SK-N-SH (cell line): ENCODE measurements around the gene RBM4B. TPM values are rescaled to one million over a fixed set of nuclear protein-coding genes. Genes with fewer than 3 reads are reported as not detected.

Experiments used
- CTCF ChIA-PET: fragments of 300-600, 350-600 bp; formaldehyde crosslinking; extraction: SDS; loops from one replicate; lab custom pipeline; 2021; lab: Yijun Ruan, JAX
- POLR2A ChIA-PET: fragments of 350-600 bp; sonication (Branson Sonifier 250); formaldehyde crosslinking; extraction: SDS; loops from one replicate; lab custom pipeline; 2020; ENCODE audit warnings: antibody characterized with exemption, inconsistent platforms; lab: Yijun Ruan, JAX
- DNase-seq: peaks from one replicate; pipeline ENCODE4 v3.0.0; 2012
- H2AFZ ChIP-seq: fragments of 200-600 bp; sonication (generic); 2 replicates; pipeline ENCODE4 v1.8.1; 2016; ENCODE audit warnings: antibody characterized with exemption, mild to moderate bottlenecking, low read depth
- H3F3A ChIP-seq: fragments of 200-600 bp; sonication (generic); replicated peaks from 2 replicates; pipeline ENCODE3; 2016; ENCODE audit warnings: antibody characterized with exemption, mild to moderate bottlenecking; ENCODE audit not compliant: insufficient read depth
- H3K27ac ChIP-seq, 2 experiments: fragments of 200-500 bp in 1 of 2; fragments of 200-600 bp in 1 of 2; sonication (Bioruptor generic) in 1 of 2; sonication (generic), shearing (Covaris generic) in 1 of 2; 2 replicates each; pipeline versions ENCODE4 v1.5.1 to v1.6.1; 2014 to 2016; ENCODE audit warnings: low read depth in 2 of 2, inconsistent platforms in 1 of 2, low read length in 1 of 2, mild to moderate bottlenecking in 1 of 2, mixed read lengths in 1 of 2
- H3K27me3 ChIP-seq: fragments of 200-600 bp; sonication (generic), shearing (Covaris generic); 2 replicates; pipeline ENCODE4 v1.6.1; 2016; ENCODE audit warnings: mixed run types; ENCODE audit not compliant: insufficient read depth
- H3K36me3 ChIP-seq, 2 experiments: fragments of 200-500 bp in 1 of 2; fragments of 200-600 bp in 1 of 2; sonication (Bioruptor generic) in 1 of 2; sonication (generic) in 1 of 2; replicated peaks in 1 of 2; 2 replicates each; pipeline versions ENCODE3 to v1.5.1; 2014 to 2016; ENCODE audit warnings: low read length in 1 of 2, mild to moderate bottlenecking in 1 of 2; ENCODE audit not compliant: insufficient read depth in 2 of 2, control insufficient read depth in 1 of 2
- H3K4me1 ChIP-seq, 2 experiments: fragments of 200-500 bp in 1 of 2; fragments of 200-600 bp in 1 of 2; sonication (Bioruptor generic) in 1 of 2; sonication (generic), shearing (Covaris generic) in 1 of 2; 2 replicates each; pipeline versions ENCODE4 v1.5.1 to v1.6.1; 2014 to 2016; ENCODE audit warnings: low read depth in 1 of 2, low read length in 1 of 2, mixed run types in 1 of 2; ENCODE audit not compliant: insufficient read depth in 2 of 2, control insufficient read depth in 1 of 2
- H3K4me2 ChIP-seq: fragments of 200-600 bp; sonication (generic), shearing (Covaris generic); 2 replicates; pipeline ENCODE4 v1.6.1; 2017; ENCODE audit warnings: mixed run types
- H3K4me3 ChIP-seq, 2 experiments: fragments of 200-500 bp in 1 of 2; fragments of 200-600 bp in 1 of 2; sonication (Bioruptor generic) in 1 of 2; sonication (generic), shearing (Covaris generic) in 1 of 2; 2 replicates each; pipeline versions ENCODE4 v1.5.1 to v1.8.1; 2014 to 2016; ENCODE audit warnings: low read depth in 2 of 2, inconsistent platforms in 1 of 2, low read length in 1 of 2, mild to moderate bottlenecking in 1 of 2, mixed read lengths in 1 of 2, moderate library complexity in 1 of 2
- H3K79me2 ChIP-seq: fragments of 200-600 bp; sonication (generic); 2 replicates; pipeline ENCODE4 v1.8.1; 2017; ENCODE audit warnings: mild to moderate bottlenecking; ENCODE audit not compliant: insufficient read depth
- H3K9ac ChIP-seq: fragments of 200-600 bp; sonication (generic); 2 replicates; pipeline ENCODE4 v1.6.1; 2017; ENCODE audit warnings: mixed run types
- H3K9me2 ChIP-seq: fragments of 200-600 bp; sonication (generic); 2 replicates; pipeline ENCODE4 v1.6.1; 2017; ENCODE audit warnings: mixed run types
- H3K9me3 ChIP-seq: fragments of 200-600 bp; sonication (generic); 2 replicates; pipeline ENCODE4 v1.6.1; 2017; ENCODE audit warnings: mixed run types, mild to moderate bottlenecking, moderate library complexity
- H4K20me1 ChIP-seq: fragments of 200-600 bp; sonication (generic); 2 replicates; pipeline ENCODE4 v1.6.1; 2017; ENCODE audit warnings: mild to moderate bottlenecking, mixed run types; ENCODE audit not compliant: insufficient read depth
- CHD2 ChIP-seq: fragments of 150-350 bp; IDR thresholded peaks from 2 replicates; pipeline ENCODE4 v1.6.1; 2018; ENCODE audit warnings: low read length; ENCODE audit not compliant: partially characterized antibody
- EP300 ChIP-seq, 2 experiments: IDR thresholded peaks; 2 replicates each; pipeline versions ENCODE4 v1.4.0 to v1.6.1; 2012; ENCODE audit warnings: borderline replicate concordance in 1 of 2, low read depth in 1 of 2, low read length in 1 of 2
- EZH2phosphoT487 ChIP-seq: fragments of 200-600 bp; sonication (generic); IDR thresholded peaks from 2 replicates; pipeline ENCODE4 v1.6.1; 2017; ENCODE audit warnings: low read depth, mixed run types, mild to moderate bottlenecking, antibody characterized with exemption, moderate library complexity, borderline replicate concordance
- GABPA ChIP-seq: IDR thresholded peaks from 2 replicates; pipeline ENCODE4 v1.4.0; 2012; ENCODE audit warnings: low read depth, mild to moderate bottlenecking
- JUND ChIP-seq: IDR thresholded peaks from 2 replicates; pipeline ENCODE4 v1.4.0; 2012
- MEF2A ChIP-seq: IDR thresholded peaks from 2 replicates; pipeline ENCODE4 v1.4.0; 2012; ENCODE audit warnings: low read depth, borderline replicate concordance
- MXI1 ChIP-seq: IDR thresholded peaks from 2 replicates; pipeline ENCODE4 v1.6.1; 2012; ENCODE audit warnings: mild to moderate bottlenecking, low read depth, low read length, improper control_type of control experiment
- NFIC ChIP-seq: IDR thresholded peaks from 2 replicates; pipeline ENCODE4 v1.4.0; 2012; ENCODE audit warnings: borderline replicate concordance
- NRF1 ChIP-seq: IDR thresholded peaks from 2 replicates; pipeline ENCODE4 v1.6.1; 2012; ENCODE audit warnings: low read depth, mild to moderate bottlenecking, low read length
- POLR2AphosphoS5 ChIP-seq: IDR thresholded peaks from 2 replicates; pipeline ENCODE4 v1.6.1; 2012; ENCODE audit warnings: low read depth, low read length
- RAD21 ChIP-seq: IDR thresholded peaks from 2 replicates; pipeline ENCODE4 v1.6.1; 2012; ENCODE audit warnings: mild to moderate bottlenecking, low read length
- RFX5 ChIP-seq: IDR thresholded peaks from 2 replicates; pipeline ENCODE4 v1.6.1; 2012; ENCODE audit warnings: mild to moderate bottlenecking, improper control_type of control experiment, low read length
- RXRA ChIP-seq: IDR thresholded peaks from 2 replicates; pipeline ENCODE4 v1.4.0; 2012; ENCODE audit warnings: low read depth, mild to moderate bottlenecking, borderline replicate concordance
- SMC3 ChIP-seq: IDR thresholded peaks from 2 replicates; pipeline ENCODE4 v1.6.1; 2012; ENCODE audit warnings: low read depth, low read length, improper control_type of control experiment
- TAF1 ChIP-seq: IDR thresholded peaks from 2 replicates; pipeline ENCODE4 v1.6.1; 2012; ENCODE audit warnings: low read depth, mild to moderate bottlenecking, low read length, moderate library complexity, borderline replicate concordance
- TEAD4 ChIP-seq: IDR thresholded peaks from 2 replicates; pipeline ENCODE4 v1.4.0; 2012; ENCODE audit warnings: mild to moderate bottlenecking, borderline replicate concordance; ENCODE audit not compliant: insufficient read depth
- ZBTB33 ChIP-seq: IDR thresholded peaks from 2 replicates; pipeline ENCODE4 v1.4.0; 2012; ENCODE audit warnings: low read depth, borderline replicate concordance
- WGBS: methylation state at CpG from one replicate; pipeline ENCODE4 v1.1.6; 2017; ENCODE audit warnings: low lambda C conversion rate; 5-methylcytosine and 5-hydroxymethylcytosine counted together
- polyA plus RNA-seq, 3 experiments: library from polyadenylated mRNA; depleted of rRNA; stranded (reverse); fragments of >200 nt; gene quantifications; 2 replicates each; pipeline ENCODE4 v1.2.3, GENCODE V29; 2012
- TF ChIP-seq, protein P1 (sequence below): IDR thresholded peaks from 2 replicates; pipeline ENCODE4 v1.4.0; 2012; ENCODE audit warnings: low read depth, borderline replicate concordance

The RBM4B gene
- polyA plus RNA-seq, 1 of the 3 experiments (the other 2 are of a cell fraction): 31.1 TPM

- no peak for DNase-seq
- no peak overlapping the region for H3K4me2 ChIP-seq
- WGBS: 91% methylated on average over 4 of the region's 5 CpGs
- POLR2A ChIA-PET: interaction anchor here (0.5 kb wide), 1 partner anchor 78 kb away, joined by 3 read pairs; no protein-coding TSS in a partner anchor
- H3F3A ChIP-seq: no peaks in the 10 kb centered on the region
- no peaks in the 10 kb centered on the region for H3K79me2 ChIP-seq
- CTCF ChIA-PET: interaction anchor here (1.2 to 2.5 kb wide), 5 partner anchors 28 to 252 kb away, joined by 3 to 10 read pairs (median 3); partner anchors contain the start of gene RBM4B
- H4K20me1 ChIP-seq: no peaks in the 10 kb centered on the region
- H3K9ac ChIP-seq: no peak overlapping the region
- H3K27me3 ChIP-seq: no peaks in the 10 kb centered on the region
- no peaks in the 10 kb centered on the region for H3K9me3 ChIP-seq
- no peaks in the 10 kb centered on the region for H3K9me2 ChIP-seq
- TF ChIP-seq CHD2 (no peak), MEF2A (no peak), GABPA (no peak), EP300 (IDR thresholded peaks at IDR 0.05; ENCODE audit: borderline replicate concordance in 1 of 2, low read depth in 1 of 2, low read length in 1 of 2) (no peak), TAF1 (no peak), RXRA (no peak), RFX5 (no peak), ZBTB33 (no peak), MXI1 (no peak), EZH2phosphoT487 (no peak), POLR2AphosphoS5 (no peak), TEAD4 (no peak), NFIC (no peak), NRF1 (no peak), JUND (no peak), RAD21 (no peak), SMC3 (no peak)
- TF ChIP-seq, protein P1, sequence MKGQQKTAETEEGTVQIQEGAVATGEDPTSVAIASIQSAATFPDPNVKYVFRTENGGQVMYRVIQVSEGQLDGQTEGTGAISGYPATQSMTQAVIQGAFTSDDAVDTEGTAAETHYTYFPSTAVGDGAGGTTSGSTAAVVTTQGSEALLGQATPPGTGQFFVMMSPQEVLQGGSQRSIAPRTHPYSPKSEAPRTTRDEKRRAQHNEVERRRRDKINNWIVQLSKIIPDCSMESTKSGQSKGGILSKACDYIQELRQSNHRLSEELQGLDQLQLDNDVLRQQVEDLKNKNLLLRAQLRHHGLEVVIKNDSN: no peak
- no peak overlapping the region for H2AFZ ChIP-seq
- no peak overlapping the region for H3K4me3 ChIP-seq
- H3K4me1 ChIP-seq: peaks cover 10 to 29% of the 10 kb centered on the region in 2 experiments; a peak in 3 of 4 replicates
- H3K27ac ChIP-seq: no peak overlapping the region
- H3K36me3 ChIP-seq: no peaks in the 10 kb centered on the region
These were observed 46.0 kb upstream of the RBM4B start for GRCh38 chr11:66723693-66724092.
